Stimulated activated CD4-positive, alpha-beta T cell treated with anti-CD3 and anti-CD28 coated beads, Interleukin-1b, Interleukin-23, amount 100 ng/mL, for 48 hours (primary cell): ENCODE data around the gene TAS2R50.
"Not testable (repeated sequence)": the region's sequence is repeated elsewhere in the genome, so short reads cannot be mapped to it uniquely, and the experiment has no call there.

Experiments used
- DNase-seq: peaks from one replicate; pipeline ENCODE4 v3.0.0-alpha.2; 2020

TAS2R50 gene

GRCh38 chr12:10986812-10987211 lies at the start of gene TAS2R50:
TSS of gene TAS2R50 (minus strand) at chr12:10986912. CDS start at chr12:10986860, 52 bp downstream.
- DNase-seq = no peak

- not testable (repeated sequence) for DNase-seq
Observed at GRCh38 chr12:11033959-11034358, 47.2 kb upstream of the TAS2R50 start.

GRCh38 chr12:11031307-11031706 lies 44.6 kb upstream of the TAS2R50 start, which contains the start of gene TAS2R31:
TSS of gene TAS2R31 (minus strand) at chr12:11031407. CDS start at chr12:11031335, 72 bp downstream.
- DNase-seq = no peak

- no peak for DNase-seq
Observed at GRCh38 chr12:11026118-11026517, 39.4 kb upstream of the TAS2R50 start.

- DNase-seq = no peak
Observed at GRCh38 chr12:11023387-11023786, 36.7 kb upstream of the TAS2R50 start.

- DNase-seq = no peak
Observed at GRCh38 chr12:11022520-11022919, 35.8 kb upstream of the TAS2R50 start, which contains the start of gene TAS2R19. TSS of gene TAS2R19 (minus strand) at chr12:11022620. CDS start at chr12:11022571, 49 bp downstream.

GRCh38 chr12:11016937-11017336 lies 30.2 kb upstream of the TAS2R50 start:
- no peak for DNase-seq

- DNase-seq = no peak
Observed at GRCh38 chr12:11015775-11016430, 29.2 kb upstream of the TAS2R50 start.

GRCh38 chr12:11014234-11014633 lies 27.5 kb upstream of the TAS2R50 start:
- DNase-seq = no peak

- DNase-seq = no peak
Observed at GRCh38 chr12:11007608-11008007, 20.9 kb upstream of the TAS2R50 start.

- DNase-seq = no peak
Observed at GRCh38 chr12:10998204-10998603, 11.5 kb upstream of the TAS2R50 start, which contains the start of gene TAS2R20. TSS of gene TAS2R20 (minus strand) at chr12:10998304. CDS start at chr12:10997875, 429 bp downstream.

- DNase-seq = no peak
Observed at GRCh38 chr12:10994307-10994706, 7.6 kb upstream of the TAS2R50 start.

GRCh38 chr12:10989107-10989506 lies 2.4 kb upstream of the TAS2R50 start:
- no peak for DNase-seq

- DNase-seq = peak; percentile 49
Observed at GRCh38 chr12:10982244-10982643, 4.5 kb downstream of the TAS2R50 start.

- DNase-seq = no peak
Observed at GRCh38 chr12:10974965-10975364, 11.7 kb downstream of the TAS2R50 start.

GRCh38 chr12:10968765-10969456 lies 17.8 kb downstream of the TAS2R50 start:
- no peak for DNase-seq

GRCh38 chr12:10967409-10967808 lies 19.3 kb downstream of the TAS2R50 start:
- DNase-seq = no peak

- no peak for DNase-seq
Observed at GRCh38 chr12:10966314-10966713, 20.4 kb downstream of the TAS2R50 start.

GRCh38 chr12:10965476-10965875 lies 21.2 kb downstream of the TAS2R50 start:
- DNase-seq = no peak

GRCh38 chr12:10960211-10960610 lies 26.5 kb downstream of the TAS2R50 start:
- DNase-seq = no peak

GRCh38 chr12:10959804-10960203 lies 26.9 kb downstream of the TAS2R50 start:
- no peak for DNase-seq

- no peak for DNase-seq
Observed at GRCh38 chr12:10957741-10958140, 29.0 kb downstream of the TAS2R50 start.

- no peak for DNase-seq
Observed at GRCh38 chr12:10956085-10956484, 30.6 kb downstream of the TAS2R50 start.

GRCh38 chr12:10952645-10953044 lies 34.1 kb downstream of the TAS2R50 start:
- no peak for DNase-seq
